Esophagus squamous epithelium (tissue), 5 donors: Measurements from ENCODE around the gene DDX59. TPM values are rescaled to one million over a fixed set of nuclear protein-coding genes. Genes with fewer than 3 reads are reported as not detected.

ENCODE experiments used
- DNase-seq: peaks from one replicate; lab custom pipeline; 2025; lab: John Stamatoyannopoulos, UW
- H3K27ac ChIP-seq, 4 donors: fragments of 200-600 bp; sonication (generic); one replicate each; pipeline ENCODE4 v1.5.1; 2016 to 2019; ENCODE audit warnings: mild to moderate bottlenecking in 1 of 4
- H3K27me3 ChIP-seq, 4 donors: fragments of 200-600 bp; sonication (generic); 1 replicate in 3 of 4; 2 replicates in 1 of 4; pipeline versions ENCODE4 v1.5.1 to v1.6.0; 2017 to 2021; ENCODE audit warnings: antibody characterized with exemption in 1 of 4
- H3K36me3 ChIP-seq, 3 donors: fragments of 200-600 bp; sonication (generic); one replicate each; pipeline ENCODE4 v1.5.1; 2016 to 2019
- H3K4me1 ChIP-seq, 3 donors: fragments of 200-600 bp; sonication (generic); one replicate each; pipeline ENCODE4 v1.5.1; 2017 to 2019
- H3K4me3 ChIP-seq, 4 donors: fragments of 200-600 bp; sonication (generic); 1 replicate in 3 of 4; 2 replicates in 1 of 4; pipeline ENCODE4 v1.5.1; 2016 to 2019; ENCODE audit warnings: mild to moderate bottlenecking in 2 of 4, moderate library complexity in 1 of 4
- H3K9me3 ChIP-seq, 3 donors: fragments of 200-600 bp; sonication (generic); one replicate each; pipeline ENCODE4 v1.5.1; 2016 to 2019
- POLR2A ChIP-seq, 4 donors: fragments of 450-650 bp; IDR thresholded peaks; one replicate each; pipeline ENCODE4 v1.6.1; 2017; ENCODE audit warnings: antibody characterized with exemption in 4 of 4, mild to moderate bottlenecking in 4 of 4, moderate library complexity in 3 of 4
- WGBS, 2 donors: methylation state at CpG; one replicate each; pipeline ENCODE4 v1.1.5; 2018; 5-methylcytosine and 5-hydroxymethylcytosine counted together
- intact Hi-C: fragments of 100-400 bp; cut with DNase I; formaldehyde crosslinking; loops from one replicate; pipeline ENCODE4 v1.15.0; 2022
- total RNA-seq, 4 donors: library from RNA; depleted of rRNA; stranded (reverse); fragments of >200 nt; gene quantifications; one replicate each; pipeline ENCODE4 v1.1.0, GENCODE V29; 2016
- TF ChIP-seq, protein P1 (sequence below), 6 experiments: fragments of 450-650 bp in 4 of 6; fragments of 200-600 bp in 2 of 6; sonication (generic) in 2 of 6; IDR thresholded peaks; one replicate each; pipeline ENCODE4 v1.5.1; 2016 to 2019; ENCODE audit warnings: antibody characterized with exemption in 6 of 6, mild to moderate bottlenecking in 4 of 6, moderate library complexity in 4 of 6
- donor health status: DM: yes; HTN: yes; CAD: no.

The DDX59 gene
- total RNA-seq, 4 donors from 2014 or later: 10.2 to 16.8 (median 12.4) TPM

DNA sequence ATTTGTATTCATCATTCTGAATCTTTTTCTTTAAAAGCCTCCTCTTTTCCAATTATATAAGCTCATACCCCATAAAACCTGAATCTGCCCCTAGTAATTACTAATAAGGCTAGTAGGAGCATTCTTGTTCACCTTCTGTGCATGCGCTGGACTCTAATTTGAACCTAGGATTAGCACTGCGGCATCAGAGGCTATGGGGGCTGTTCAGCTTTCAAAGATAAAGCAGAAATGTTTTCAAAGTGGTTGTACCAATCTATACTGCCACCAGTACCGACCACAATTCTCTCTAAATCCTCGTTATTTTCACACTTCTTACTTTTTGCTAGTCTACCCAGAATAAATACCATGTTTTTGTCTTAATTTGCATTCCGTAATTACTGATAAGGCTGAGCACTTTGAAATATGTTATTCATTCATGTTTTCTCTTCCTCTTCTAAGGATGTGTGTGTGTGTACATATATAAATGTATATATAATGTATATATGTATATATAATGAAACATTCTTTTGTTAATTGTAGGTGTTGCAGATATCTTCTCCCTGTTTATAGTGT is 1.6 kb upstream of the DDX59 start:
- TF ChIP-seq, protein P1, sequence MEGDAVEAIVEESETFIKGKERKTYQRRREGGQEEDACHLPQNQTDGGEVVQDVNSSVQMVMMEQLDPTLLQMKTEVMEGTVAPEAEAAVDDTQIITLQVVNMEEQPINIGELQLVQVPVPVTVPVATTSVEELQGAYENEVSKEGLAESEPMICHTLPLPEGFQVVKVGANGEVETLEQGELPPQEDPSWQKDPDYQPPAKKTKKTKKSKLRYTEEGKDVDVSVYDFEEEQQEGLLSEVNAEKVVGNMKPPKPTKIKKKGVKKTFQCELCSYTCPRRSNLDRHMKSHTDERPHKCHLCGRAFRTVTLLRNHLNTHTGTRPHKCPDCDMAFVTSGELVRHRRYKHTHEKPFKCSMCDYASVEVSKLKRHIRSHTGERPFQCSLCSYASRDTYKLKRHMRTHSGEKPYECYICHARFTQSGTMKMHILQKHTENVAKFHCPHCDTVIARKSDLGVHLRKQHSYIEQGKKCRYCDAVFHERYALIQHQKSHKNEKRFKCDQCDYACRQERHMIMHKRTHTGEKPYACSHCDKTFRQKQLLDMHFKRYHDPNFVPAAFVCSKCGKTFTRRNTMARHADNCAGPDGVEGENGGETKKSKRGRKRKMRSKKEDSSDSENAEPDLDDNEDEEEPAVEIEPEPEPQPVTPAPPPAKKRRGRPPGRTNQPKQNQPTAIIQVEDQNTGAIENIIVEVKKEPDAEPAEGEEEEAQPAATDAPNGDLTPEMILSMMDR (IDR thresholded peaks at IDR 0.05): no peak
- no peak for TF ChIP-seq POLR2A (IDR thresholded peaks at IDR 0.05)
- intact Hi-C loops: no loop called here
- Histone ChIP-seq H3K4me3 (no peak overlapping the region), H3K9me3 (no peaks in the 10 kb centered on the region), H3K36me3 (peaks cover 0 to 14% (median 0%) of the 10 kb centered on the region in 3 donors), H3K27ac (peak overlapping the region; percentile 97 to 100 (median 98)), H3K27me3 (no peaks in the 10 kb centered on the region), H3K4me1 (peaks cover 13 to 55% (median 21%) of the 10 kb centered on the region in 3 donors)
- DNase-seq: no peak
- WGBS, 2 donors: 87 to 89% methylated on average over 5 of the region's 5 CpGs

- no peak for DNase-seq
- peaks cover 0 to 22% (median 0%) of the 10 kb centered on the region in 3 donors for H3K36me3 ChIP-seq
- peak overlapping the region; percentile 97 to 100 (median 98) for H3K27ac ChIP-seq
- intact Hi-C loops: no loop called here
- 8 to 13% methylated on average over 11 to 14 of the region's 14 CpGs for WGBS, 2 donors
- no peaks in the 10 kb centered on the region for H3K9me3 ChIP-seq
- peak overlapping the region; percentile 55 to 98 (median 84) for H3K4me3 ChIP-seq
- H3K27me3 ChIP-seq: no peaks in the 10 kb centered on the region
- no peak for TF ChIP-seq POLR2A (IDR thresholded peaks at IDR 0.05)
- TF ChIP-seq, protein P1 (IDR thresholded peaks at IDR 0.05): no peak
- peaks cover 13 to 63% (median 28%) of the 10 kb centered on the region in 3 donors for H3K4me1 ChIP-seq
These were observed 773 bp upstream of the DDX59 start for GRCh38 chr1:200670242-200671118.

DNA sequence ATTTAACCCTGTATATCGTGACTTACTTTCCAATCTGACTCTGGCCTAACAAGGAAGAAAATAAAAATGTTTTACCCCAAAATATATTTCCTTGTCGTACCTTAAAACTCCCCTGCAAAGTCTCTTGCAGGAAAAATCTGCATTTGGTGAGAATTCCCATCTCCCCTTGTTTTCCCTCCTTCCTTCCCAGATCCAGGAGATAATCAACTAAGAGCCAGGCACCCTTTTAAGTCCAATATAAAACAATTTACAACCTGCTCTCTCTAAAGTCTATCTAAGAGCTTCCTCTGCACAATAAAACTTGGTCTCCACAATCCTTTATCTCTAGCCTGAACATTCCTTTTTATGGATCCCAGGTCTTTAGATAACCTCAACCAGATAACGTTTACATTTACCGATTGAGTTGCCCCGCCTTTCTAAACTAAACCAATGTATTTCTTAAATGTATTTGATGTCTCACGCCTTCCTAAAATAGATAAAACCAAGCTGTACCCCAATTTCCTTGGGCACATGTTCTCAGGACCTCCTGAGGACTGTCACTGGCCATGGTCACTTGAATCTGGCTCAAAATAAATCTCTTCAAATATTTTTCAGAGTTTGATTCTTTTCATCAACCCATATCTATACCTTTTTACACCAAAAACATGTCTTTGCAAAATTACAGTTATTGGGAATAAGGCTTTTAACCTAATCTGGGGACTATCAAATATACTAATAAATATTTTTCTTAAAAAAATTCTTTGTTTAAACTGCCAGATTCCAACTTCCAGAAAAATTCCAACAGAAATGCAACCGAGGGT is 993 bp downstream of the DDX59 start:
- no peaks in the 10 kb centered on the region for H3K9me3 ChIP-seq
- peak overlapping the region; percentile 97 to 100 (median 98) for H3K27ac ChIP-seq
- no peaks in the 10 kb centered on the region for H3K27me3 ChIP-seq
- peak overlapping the region; percentile 55 to 98 (median 84) for H3K4me3 ChIP-seq
- no peak for DNase-seq
- 30 to 34% methylated on average over 7 of the region's 7 CpGs for WGBS, 2 donors
- H3K4me1 ChIP-seq: peaks cover 13 to 66% (median 24%) of the 10 kb centered on the region in 3 donors
- H3K36me3 ChIP-seq: peaks cover 0 to 40% (median 0%) of the 10 kb centered on the region in 3 donors
- intact Hi-C loops: loop anchor here (10.0 kb wide), 1 partner anchor 66 kb away; the partner anchor contains the start of gene CAMSAP2
- TF ChIP-seq, protein P1 (IDR thresholded peaks at IDR 0.05): no peak
- TF ChIP-seq POLR2A (IDR thresholded peaks at IDR 0.05): no peak

DNA sequence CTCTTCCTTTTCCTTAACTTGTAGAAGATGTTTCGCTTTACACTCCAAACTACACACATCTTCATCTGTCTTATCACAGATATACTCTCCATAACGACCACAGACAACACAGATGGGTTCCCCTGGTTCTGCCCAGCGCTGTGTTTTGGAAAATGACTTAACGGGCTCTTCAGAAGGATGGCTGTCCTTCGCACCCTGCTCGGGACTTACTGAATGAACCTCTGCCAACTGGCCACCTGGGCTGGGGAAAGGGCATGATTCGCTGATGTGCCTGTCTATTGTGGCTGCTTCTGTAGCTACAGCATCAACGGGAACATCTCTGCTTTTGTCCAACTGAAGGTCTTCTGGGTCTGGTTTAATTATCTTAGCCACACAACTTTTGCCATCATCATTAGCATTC is 3.4 kb downstream of the DDX59 start:
- Histone ChIP-seq H3K4me3 (no peak overlapping the region), H3K4me1 (peaks cover 13 to 61% (median 22%) of the 10 kb centered on the region in 3 donors), H3K27ac (peak overlapping the region in 2 of 4 donors; percentile 7 to 35), H3K36me3 (peaks cover 0 to 64% (median 0%) of the 10 kb centered on the region in 3 donors), H3K9me3 (no peaks in the 10 kb centered on the region), H3K27me3 (no peaks in the 10 kb centered on the region)
- DNase-seq: no peak
- TF ChIP-seq, protein P1 (IDR thresholded peaks at IDR 0.05): no peak
- TF ChIP-seq POLR2A (IDR thresholded peaks at IDR 0.05): no peak
- WGBS, 2 donors: 75 to 79% methylated on average over 6 to 8 of the region's 8 CpGs
- intact Hi-C loops: loop anchor here (10.0 kb wide), 1 partner anchor 68 kb away; the partner anchor contains the start of gene CAMSAP2
